Hindlimb muscle (tissue), 1 donor: ENCODE measurements around the gene DIO1. TPM values are rescaled to one million over a fixed set of nuclear protein-coding genes. Genes with fewer than 3 reads are reported as not detected.
"Not testable (repeated sequence)": the region's sequence is repeated elsewhere in the genome, so short reads cannot be mapped to it uniquely, and the experiment has no call there.

Source experiments
- DNase-seq: peaks from one replicate; pipeline ENCODE4 v3.0.0-alpha.2; 2013
- polyA plus RNA-seq: library from polyadenylated mRNA; unstranded; fragments of 120-200 nt; gene quantifications from one replicate; pipeline ENCODE4 v1.2.1, GENCODE V29; 2013; ENCODE audit not compliant: insufficient read length

Gene DIO1
- not detected for polyA plus RNA-seq

DNA sequence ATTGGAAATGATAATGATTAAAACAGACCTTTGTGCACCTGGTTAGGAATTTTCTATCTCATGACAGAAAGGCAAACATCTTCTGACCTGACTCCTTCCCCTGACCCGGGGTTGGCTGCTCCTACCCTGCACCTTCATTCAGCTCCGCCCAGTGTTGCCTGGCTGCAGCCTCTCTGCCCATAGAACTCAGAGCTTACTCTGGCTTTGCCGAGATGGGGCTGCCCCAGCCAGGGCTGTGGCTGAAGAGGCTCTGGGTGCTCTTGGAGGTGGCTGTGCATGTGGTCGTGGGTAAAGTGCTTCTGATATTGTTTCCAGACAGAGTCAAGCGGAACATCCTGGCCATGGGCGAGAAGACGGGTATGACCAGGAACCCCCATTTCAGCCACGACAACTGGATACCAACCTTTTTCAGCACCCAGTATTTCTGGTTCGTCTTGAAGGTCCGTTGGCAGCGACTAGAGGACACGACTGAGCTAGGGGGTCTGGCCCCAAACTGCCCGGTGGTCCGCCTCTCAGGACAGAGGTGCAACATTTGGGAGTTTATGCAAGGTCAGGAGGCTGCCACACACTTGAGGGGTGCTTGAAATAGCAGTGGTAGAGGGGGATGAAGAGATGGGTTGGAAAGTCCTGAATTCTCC is at the start of gene DIO1:
Gene DIO1, plus strand, starts transcription at position 189 of the 638 bp plus-strand sequence. Its CDS starts 24 bp downstream, at position 213.
- DNase-seq = no peak

DNA sequence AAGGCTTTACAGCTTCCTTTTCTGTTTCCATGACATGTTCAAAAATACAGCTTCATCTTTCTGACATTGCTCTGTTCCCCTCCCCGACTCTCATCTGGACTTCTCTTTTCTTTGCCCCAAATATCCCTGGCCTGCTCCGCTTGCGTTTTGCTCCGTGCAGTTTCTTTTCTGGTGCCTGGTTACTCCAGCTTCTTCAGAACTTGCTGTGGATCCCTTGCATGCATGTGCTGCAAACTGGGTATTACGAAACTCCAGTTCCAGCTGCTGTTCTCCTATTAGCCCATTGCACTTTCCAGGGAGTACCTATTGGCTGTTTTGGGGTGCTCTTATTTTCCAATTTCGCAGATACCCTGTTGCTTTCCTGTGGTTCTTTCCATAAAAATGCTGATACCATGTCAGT is 46.0 kb upstream of the DIO1 start:
- DNase-seq = no peak

DNA sequence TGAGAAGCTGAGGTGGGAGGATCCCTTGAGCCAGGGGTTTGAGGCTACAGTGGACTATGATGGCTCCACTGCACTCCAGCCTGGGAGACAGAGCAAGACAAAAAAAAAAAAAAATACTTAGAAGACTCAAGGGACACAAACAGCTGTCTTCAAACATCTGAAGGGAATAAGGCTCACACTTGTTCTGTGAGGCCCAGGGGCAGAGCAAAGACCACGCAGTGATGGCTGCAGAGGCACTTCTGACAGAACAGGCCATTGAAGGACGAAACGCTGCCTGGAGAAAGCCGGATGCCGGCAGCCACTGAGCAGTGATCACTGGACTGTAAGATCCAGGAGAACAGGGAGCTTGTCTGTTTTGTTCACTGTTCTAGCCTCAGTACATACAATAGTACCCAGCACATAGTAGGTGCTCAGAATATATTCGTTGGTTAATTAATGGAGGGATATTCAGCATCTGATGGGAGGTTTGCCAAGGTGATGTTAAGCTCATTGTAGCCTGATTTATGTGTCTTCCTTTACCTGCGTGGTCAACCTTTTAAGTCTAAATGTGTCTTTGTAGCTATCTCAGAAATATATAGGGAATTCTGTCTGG is 43.8 kb upstream of the DIO1 start:
- DNase-seq = no peak

DNA sequence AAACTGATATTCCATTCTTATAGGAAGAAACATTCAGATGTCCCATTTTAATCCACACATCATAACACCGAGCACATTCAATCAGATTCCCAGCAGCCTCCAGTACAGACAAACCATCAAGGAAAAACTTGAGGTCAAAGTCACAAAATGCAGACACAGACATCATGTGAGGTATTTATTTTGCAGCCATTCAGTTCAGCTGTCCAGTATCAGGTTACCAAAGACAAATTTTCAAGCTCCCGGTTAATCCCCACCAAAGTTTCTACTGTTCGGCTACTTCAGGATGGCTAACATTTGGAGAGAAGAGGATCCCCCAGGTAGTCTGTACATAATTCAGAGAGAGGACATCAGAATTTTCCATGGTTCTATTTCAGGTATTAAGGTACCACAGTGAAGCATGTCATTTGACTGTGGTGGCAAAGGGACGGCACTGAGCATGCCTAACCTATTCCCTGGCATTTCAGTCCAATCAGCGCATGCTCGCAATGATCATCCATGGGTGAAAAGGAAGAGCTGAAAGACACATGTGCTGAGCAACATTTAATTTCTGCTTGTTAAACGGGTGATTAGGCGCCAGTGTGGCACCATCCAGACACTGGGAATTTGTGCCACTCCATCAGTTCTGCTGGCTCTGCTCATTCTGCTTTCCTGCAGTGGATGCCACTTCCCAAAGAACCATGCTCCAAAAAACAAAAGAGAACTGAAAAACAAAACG is 42.3 kb upstream of the DIO1 start:
- no peak for DNase-seq

GRCh38 chr1:53860967-53861411 is 33.0 kb upstream of the DIO1 start:
- DNase-seq = peak; percentile 43

- peak; percentile 6 for DNase-seq
These were observed 31.5 kb upstream of the DIO1 start for GRCh38 chr1:53862507-53862906.

DNA sequence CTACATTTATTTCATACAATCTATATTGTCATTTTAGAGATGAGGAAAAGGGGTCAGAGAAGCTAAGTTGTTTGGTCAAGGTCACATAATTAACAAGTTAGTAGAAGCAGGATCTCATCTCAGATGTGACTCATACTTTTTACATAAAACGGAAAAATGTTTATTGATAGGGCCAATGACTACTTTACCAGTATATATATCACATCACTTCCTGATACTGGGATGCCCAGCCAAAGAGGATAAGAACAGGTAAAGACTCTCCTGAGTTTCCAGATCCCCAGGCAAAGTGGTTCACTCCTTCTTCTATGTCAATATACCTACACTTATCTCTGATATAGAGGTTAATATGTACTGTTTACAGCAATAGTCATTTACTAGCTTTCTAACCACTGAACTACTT is 25.4 kb upstream of the DIO1 start:
- no peak for DNase-seq

- no peak for DNase-seq
These were observed 24.4 kb upstream of the DIO1 start for GRCh38 chr1:53869454-53870117.

DNA sequence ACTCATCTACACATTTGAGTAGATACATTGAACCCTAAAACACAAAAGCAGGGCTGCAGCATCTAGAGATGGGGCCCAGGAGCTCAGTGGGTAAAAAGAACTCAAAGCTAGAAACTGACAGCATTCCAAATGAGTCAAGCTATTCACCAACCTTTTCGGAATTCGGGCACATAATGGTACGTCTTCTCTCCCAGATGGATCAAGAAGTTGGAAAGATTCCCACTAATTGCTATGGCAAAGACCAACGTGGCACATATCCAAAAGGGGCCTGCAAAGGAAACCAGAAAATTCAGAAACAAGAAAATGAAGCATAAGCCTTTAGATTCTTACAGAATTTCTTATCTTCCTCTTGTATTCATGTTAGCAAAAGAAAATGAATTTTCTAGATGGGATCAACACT is 22.8 kb upstream of the DIO1 start:
- DNase-seq = no peak

GRCh38 chr1:53871773-53872484 is 22.1 kb upstream of the DIO1 start:
- DNase-seq = no peak

GRCh38 chr1:53875150-53875549 is 18.8 kb upstream of the DIO1 start:
- not testable (repeated sequence) for DNase-seq

- DNase-seq = peak; percentile 32
These were observed 15.4 kb upstream of the DIO1 start for GRCh38 chr1:53878492-53879105.

GRCh38 chr1:53881853-53882252 is 12.1 kb upstream of the DIO1 start:
- DNase-seq = not testable (repeated sequence)

- DNase-seq = not testable (repeated sequence)
These were observed 10.4 kb upstream of the DIO1 start for GRCh38 chr1:53883600-53883999.

DNA sequence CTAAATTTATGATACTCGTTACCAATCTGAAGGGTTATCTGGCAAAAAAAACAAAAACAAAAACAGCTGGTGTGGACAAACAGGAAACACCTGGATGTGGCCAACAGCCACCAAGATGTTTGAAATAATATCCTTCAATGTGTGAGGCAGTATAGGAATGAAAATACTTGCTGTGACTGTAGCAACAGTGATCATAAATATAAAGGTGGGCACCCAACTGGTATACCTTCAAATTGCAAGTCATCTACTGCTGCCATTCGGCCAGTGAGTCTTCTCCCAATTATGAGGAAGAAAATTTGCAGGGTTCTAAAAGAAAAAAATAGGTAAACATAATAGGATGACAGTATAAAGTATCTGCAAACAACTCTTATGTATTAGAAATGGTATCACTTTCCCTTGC is 5.3 kb upstream of the DIO1 start:
- no peak for DNase-seq

DNA sequence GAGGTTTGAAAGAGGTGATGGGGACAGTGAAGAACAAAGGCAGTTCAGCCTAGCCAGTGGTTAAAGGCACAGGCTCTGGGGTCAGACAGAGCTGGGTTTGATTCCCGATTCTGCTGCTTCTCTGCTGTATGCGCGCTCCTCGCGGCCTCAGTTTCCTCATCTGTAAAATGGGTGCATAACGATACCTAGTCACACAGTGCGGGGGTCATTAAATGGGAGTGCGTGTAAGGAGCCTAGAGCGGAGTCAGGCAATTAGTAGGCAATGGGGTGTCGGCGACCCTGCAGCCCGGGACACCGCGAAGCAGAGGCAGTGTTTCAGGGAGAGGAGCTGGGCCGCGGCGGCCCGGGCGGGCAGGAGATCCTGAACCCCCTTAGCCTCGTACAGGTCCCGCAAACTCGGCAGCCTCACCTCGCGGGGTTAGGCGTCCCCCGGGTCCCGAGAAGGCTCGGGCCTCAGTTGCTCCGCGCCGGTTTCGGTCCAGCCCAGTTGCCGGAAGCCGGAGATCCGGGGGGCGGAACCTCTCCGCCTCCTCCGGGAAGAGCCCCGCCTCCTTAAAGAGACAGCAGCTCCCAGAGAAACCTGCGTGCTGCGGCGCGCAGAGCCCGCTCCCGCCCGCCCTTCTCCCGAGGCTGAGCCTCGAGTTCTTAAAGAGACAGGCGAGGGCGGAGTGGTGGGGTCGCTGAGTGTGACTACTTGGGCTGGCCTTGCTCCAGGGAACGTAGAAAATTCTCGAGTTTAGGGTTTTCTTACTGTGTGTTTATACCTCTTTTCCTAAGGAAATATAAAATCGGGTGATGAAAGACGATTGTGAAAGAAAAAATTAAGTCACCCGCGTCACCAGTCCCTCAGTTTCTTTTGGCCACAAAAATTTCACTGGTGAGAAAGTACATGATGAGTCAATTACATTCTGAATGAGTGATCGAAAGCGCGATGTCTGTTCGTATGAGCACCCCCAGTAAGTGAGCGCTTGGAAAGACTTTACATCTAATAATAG is 4.4 kb upstream of the DIO1 start, which contains the start of gene YIPF1:
Gene YIPF1, minus strand, starts transcription at position 494 of the 995 bp plus-strand sequence. CDS start 860 bp downstream, outside the sequence.
- peak; percentile 92 for DNase-seq

GRCh38 chr1:53890522-53890941 is 3.5 kb upstream of the DIO1 start:
- no peak for DNase-seq

DNA sequence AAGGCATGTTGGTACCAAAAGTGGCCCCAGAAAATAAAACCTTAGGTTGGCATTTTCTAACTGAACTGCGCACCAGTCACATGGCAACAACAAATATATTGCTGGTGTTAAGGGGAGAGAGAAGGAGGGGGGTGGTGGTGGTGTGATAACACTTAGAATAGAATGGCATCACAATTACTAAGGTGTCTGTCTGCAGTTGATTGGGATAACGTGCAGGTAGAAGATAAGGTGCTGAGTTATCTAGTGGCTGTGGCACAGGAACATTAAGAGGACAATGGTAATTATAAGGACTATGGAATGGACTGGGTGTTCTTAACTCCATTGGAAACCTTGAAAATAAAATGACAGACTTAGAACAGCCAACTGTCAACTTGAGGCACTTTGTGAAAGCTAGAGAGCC is 3.0 kb upstream of the DIO1 start:
- no peak for DNase-seq

- no peak for DNase-seq
These were observed 2.3 kb upstream of the DIO1 start for GRCh38 chr1:53891678-53892077.

GRCh38 chr1:53892911-53893310 is 1.1 kb upstream of the DIO1 start:
- peak; percentile 10 for DNase-seq

- DNase-seq = no peak
These were observed 657 bp downstream of the DIO1 start for GRCh38 chr1:53894644-53895043.
